Left hindlimb (tissue), 1 donor: ENCODE data around the gene ARMH3.
"Not testable (repeated sequence)": the region's sequence is repeated elsewhere in the genome, so short reads cannot be mapped to it uniquely, and the experiment has no call there.

ENCODE experiments used
- DNase-seq: peaks from one replicate; pipeline ENCODE4 v3.0.0-alpha.2; 2018

Gene ARMH3

DNA sequence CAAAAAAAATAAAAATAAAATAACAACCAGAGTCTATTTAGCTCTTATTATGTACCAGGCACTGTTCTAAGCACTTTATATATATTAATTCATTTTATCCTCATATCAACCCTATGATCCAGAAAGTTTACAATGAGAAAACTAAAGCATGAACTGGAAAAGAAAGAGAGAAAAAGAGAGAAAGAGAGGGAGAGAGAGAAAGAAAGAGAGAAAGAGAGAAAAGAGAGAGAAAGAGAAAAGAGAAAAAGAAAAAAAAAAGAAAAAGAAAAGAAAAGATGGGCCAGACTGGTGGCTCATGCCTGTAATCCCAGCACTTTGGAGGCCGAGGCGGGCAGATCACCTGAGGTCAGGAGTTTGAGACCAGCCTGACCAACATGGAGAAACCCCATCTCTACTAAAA is 9.9 kb downstream of the ARMH3 start:
- DNase-seq, result no peak

DNA sequence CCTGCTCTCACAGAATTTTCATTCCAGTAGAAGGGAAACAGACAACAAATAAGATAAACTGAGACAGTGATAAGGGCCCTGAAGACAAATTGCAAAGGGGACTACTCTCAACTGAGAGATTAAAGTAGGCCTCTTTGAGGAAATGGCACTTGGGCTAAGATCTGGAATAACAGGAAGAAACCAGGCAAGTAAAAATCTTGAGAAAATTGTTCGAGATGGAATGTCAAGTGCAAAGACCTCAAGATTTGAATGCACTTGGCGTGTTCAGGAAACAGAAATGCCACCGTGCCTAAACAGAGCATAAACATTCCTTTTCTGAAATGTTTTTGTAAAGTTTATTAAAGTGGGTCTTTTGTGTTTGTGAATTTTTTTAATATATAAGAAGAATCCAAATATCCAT is 10.7 kb downstream of the ARMH3 start:
- no peak for DNase-seq

DNA sequence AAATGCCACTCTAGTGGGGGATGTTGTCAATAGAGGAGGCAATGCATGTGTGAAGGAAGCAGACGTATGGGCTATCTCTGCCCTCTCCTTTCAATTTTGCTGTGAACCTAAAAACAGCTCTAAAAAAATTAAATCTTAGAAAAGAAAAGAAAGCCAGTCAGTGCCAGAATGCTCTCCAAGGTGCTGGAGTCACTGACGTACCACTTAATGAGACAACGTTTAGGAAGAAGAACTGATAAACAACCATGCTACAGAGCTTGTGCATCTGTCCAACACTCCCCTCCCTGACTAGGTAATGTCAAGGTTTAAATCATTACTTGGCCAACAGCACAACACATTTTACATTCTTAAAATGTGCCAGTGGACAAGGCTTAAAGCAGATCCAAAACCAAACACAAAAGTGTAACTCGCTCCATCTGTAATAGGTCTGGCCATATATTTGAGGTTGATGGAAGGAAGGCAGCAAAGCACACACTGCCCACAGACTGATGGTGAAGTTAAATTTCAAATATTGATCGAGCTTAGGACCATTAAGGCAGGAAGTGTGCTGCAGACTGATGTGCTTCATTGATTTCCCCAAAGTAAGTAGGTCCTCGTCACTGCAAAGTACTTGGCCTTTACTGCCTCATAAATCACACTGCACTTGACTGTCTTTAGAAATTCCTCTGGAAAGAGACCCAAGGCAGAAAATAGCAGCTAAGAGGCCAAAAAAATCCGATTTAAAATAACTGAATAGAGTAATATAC is 15.5 kb downstream of the ARMH3 start:
- DNase-seq, result no peak

DNA sequence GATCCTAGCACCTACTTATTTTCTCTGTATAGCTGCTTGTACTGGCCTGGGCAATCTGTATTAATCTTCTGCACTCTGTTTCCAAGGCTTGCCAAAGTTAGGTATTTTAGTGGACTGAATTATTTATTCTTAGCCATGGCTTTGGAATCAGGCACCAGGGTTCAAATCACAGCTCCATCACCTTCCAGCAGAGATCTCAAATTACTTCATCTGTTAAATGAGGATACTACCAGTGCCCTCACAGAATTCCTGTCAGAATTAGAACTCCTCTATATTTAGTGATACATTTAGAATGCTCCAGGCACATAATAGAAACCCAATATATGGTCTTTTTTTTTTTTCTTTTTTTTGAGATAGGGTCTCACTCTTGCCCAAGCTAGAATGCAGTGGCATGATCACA is 17.6 kb downstream of the ARMH3 start:
- DNase-seq, result no peak

DNA sequence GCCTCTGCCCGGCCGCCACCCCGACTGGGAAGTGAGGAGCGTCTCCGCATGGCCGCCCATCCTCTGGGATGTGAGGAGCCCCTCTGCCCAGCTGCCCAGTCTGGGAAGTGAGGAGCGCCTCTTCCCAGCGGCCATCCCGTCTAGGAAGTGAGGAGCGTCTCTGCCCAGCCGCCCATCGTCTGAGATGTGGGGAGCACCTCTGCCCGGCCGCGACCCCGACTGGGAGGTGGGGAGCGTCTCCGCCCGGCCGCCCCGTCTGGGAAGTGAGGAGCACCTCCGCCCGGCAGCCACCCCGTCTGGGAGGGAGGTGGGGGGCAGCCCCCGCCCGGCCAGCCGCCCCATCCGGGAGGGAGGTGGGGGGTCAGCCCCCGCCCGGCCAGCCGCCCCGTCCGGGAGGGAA is 20.2 kb downstream of the ARMH3 start:
- DNase-seq, result not testable (repeated sequence)

DNA sequence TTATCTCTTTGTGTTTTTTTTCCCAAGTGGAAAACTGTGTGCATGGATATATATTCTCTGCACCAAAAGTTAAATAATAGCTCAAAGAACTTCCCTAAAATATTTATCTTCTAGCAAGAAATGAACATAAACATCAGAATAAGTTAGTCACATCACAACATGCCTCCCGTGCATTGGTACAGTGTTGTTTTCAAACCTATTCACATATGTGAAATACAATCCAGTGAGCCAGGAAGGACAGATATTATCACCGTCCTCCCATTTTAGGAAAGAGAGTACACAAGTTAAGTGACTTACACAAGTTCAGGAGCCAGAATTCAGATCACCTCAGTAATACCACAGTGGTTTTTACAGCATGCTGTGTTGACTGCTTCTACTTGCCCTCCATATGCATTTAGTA is 22.2 kb downstream of the ARMH3 start:
- DNase-seq, result no peak

DNA sequence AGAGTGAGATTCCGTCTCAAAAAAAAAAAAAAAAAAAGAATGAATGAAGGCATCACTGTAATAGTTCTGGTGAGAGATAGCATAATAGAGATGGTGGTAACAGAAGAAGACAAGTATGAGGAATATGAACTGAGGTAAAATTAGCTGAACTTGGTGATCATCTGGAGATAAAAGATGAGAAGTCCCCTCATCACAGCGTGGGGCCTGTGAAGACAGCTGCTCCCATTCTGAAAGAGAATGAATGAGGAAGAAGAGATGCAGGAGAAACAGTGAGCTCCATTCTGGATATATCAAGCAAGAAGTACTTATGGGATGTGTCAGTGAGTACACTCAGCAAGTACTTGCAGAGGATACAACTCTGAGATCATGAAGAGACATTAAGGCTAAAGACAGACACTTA is 28.7 kb downstream of the ARMH3 start:
- DNase-seq, result no peak

DNA sequence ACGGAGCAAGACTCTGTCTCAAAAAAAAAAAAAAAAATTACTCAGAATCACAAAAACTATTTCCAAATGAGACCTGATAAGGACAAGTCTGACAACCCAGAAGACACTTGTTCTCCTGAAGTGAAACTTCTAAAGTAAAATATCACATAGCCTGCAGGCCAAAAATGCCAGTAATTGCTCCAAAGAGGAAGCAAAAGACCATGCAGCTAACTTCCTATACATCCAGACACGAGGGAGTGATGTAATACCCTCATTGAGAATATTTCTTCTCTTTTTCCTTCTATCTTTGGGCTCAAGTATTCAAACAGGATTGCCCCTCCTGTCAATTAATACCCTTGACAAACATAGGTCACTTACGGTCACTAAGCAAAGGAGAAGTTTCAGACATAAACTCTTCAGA is 31.2 kb downstream of the ARMH3 start:
- no peak for DNase-seq

DNA sequence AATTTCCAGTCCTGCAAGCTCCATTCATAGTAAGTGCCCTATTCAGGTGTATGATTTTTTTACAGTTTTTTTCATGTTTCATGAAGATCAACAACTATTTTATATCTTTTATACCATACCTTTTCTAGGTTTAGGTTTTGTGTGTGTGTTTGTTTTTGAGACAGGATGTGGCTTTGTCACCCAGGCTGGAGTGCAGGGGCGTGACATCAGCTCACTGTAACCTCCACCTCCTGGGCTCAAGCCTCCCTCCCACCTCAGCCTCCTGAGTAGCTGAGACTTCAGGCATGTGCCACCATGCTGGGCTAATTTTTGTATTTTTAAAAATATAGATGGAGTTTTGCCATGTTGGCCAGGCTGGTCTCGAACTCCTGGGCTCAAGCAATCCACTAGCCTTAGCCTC is 35.0 kb downstream of the ARMH3 start:
- DNase-seq, result no peak

DNA sequence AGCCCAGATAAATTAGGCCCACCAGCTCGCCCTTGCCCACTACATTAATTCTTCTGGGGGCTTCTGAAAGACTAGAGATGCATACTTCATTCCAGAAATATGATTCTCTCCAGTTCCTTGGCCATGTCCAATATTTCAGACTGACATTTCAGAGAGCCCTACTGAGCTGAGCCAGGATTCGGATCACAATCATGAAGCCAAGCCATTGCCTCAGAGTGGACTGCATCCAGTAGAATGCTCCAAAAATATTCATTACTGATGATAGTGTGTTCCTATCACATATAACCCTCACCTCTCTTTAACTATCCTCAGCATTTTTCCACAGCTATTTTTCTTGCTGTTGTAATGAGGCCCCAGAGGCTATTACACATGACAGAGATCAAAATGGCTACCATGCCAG is 38.7 kb downstream of the ARMH3 start:
- DNase-seq, result no peak

DNA sequence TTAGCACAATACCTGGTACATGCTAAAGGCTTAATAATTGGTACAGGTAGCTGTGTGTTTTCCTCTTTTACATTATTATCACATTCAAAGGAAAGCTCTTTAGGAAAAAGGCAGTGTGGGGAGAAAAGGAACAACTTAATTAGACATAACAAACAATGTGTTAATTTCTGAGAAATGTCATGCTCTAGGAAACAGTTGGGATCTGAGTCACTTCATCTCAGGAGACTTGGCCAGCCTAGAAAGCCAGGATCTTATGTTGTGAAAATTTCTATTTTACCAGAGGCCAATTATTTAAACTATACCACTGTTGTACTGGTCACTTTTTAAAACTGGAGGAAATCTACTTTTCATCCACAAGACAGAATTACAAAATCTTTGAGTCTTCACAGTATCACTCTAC is 39.6 kb downstream of the ARMH3 start:
- DNase-seq, result no peak

DNA sequence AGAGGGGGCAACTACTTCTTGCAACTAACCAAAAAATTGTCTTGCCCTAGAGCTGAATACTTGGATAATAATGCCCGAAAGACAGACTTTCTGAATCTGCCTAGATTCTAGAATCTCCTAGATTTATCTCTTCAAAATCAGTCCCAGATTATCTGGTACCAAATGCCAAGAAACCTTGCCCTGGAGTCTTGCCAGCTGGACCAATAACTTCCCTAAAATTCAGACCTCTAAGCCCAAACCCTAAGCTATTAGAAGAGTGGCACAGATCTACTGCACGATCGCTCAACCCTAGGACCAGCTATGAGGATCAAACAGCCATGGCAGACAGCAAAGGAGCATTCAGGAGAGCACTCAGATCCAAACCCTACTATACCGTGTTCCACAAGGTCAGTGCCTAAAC is 45.0 kb downstream of the ARMH3 start:
- DNase-seq, result no peak

DNA sequence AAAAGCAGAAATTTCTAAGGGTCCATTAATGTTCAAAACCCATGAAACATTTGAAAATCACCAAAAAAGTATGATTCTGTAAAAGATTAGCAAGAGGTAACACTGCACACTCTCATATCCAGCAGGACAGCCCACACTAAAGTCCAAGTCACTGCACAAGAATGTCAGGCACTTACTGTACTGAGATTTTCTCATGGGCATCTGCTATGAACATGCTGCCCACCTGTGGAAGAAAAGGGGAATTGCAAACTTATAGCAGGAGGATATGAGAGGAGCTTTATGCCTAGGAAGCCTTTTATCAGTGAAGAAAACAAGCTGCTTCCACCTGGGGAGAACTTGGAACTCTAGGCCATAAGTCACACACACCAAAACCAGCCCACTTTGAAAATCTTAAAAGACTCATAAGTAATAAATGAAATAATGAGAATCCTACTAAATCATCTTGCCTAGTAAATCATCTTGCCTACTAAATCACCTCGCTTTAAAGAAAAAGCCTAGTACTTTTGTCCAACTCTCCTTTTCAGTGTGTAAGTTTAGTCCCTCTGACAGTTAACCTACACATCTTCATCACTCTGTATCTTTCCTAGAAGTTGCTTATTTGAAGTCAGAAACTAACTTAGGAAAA is 46.1 kb downstream of the ARMH3 start:
- peak; percentile 38 for DNase-seq

DNA sequence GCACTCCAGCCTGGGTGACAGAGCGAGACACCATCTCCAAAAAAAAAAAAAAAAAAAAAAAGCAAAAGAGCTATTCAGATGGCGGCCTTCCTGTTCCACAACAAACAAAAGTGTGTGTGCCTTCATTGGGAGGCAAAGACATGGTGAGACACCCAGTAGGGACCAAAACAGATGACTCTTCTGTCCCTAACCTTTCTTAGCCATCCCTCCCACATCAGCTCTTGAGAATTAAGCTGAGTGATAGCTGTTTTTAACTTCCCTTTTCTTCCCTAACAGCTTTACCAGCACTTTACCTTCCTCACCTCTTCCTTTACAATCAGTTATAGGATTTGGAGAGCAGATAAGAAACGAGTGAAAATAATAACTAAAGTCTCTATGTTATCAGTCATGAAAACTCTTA is 48.2 kb downstream of the ARMH3 start:
- no peak for DNase-seq

DNA sequence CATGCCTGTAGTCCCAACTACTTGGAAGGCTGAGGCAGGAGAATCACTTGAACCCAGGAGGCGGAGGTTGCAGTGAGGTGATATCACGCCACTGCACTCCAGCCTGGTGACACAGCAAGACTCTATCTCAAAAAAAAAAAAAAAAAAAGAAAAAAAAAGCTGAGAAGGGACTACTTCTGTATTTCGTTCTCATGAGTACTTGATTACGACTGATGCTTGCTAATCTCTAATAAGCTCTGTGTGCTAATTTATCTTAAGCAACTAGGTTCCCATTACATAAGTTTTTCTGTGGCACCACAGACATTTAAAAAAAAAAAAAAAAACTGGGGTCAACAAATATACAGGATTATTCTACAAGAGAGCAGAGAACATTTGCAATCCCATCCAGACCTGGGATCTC is 48.9 kb downstream of the ARMH3 start:
- not testable (repeated sequence) for DNase-seq

DNA sequence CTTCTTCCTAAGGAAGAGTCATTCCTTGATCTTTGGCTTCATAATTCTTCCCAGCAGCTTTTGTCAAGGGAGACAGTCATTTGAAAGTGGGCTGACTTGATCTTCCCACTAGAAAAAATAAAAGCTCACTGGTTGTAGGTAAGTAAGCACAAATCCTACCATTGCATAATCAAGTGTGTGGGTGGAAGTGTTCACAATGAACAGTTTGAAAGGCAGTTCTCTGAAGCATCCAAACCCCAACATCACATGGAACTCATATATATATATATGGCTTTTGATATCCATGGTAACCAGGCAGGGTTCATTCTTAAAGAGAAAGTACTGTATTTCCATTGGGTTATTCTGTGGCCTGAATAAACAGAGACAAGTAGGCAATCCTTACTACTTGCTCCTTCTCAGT is 51.6 kb downstream of the ARMH3 start:
- no peak for DNase-seq

DNA sequence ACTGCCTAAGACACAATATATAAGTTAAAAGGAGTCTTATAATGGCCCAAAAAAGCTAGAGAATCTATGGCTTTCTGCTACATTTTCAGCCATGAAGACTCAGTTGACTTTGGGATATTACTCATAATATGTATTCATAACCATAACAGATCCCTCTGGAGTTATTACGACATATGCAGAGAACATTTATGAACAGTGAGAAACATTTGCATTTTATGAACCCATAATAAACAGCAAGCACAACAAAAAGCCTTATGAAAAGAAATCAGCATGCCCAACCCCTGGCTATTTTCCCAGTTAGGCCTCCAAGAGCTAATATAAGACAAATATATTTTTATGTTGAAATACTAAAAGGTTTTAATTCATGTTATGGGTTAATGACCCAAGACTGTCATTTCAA is 52.4 kb downstream of the ARMH3 start:
- DNase-seq, result no peak

DNA sequence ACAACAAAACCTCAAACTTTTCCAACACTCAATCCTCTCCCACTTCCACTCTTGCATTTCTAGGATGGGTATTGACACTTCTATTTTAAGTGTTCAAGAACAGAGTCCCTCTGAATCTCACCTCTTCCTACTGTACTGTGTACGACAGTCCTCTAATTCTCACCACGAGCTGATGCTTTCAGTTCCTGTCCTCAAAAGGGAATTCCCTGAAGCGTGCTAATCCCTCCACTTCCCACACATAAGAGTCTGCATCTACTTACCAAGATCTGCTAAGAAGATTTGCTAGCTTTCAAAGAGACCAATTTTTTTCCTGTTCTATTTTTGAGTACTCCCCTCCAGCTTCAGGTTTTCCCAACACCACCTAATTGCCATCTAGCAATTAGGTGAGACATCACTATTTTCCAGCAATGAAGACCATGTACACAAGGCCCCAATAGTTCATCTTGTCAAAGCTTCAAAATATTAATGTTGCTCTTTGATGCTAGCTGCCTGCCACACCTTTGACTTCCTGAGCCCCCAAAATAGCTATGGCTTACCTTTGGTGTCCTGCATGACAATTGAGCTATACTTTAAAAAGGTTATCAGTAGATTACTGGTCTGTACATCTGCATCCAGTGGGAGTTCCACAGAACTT is 54.4 kb downstream of the ARMH3 start:
- DNase-seq, result no peak

DNA sequence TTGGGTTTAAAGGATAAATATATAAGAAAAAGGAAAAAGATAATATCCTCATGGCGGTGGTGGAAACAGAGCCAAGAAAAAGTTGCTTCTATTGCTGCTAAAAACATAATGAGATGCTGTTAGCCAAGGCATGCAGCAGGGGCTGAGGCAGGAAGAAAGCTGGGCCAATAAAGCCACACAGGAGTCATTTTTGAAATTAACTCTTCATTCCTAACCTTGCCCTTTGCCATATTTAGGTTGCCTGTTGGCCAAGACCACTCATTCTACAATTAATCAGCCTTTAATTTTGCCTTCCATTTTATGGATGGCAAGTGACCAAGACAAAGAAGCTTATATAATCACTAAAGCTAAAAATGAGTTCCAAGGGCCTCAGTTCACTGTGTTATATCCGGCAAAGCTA is 58.2 kb downstream of the ARMH3 start:
- DNase-seq, result no peak

DNA sequence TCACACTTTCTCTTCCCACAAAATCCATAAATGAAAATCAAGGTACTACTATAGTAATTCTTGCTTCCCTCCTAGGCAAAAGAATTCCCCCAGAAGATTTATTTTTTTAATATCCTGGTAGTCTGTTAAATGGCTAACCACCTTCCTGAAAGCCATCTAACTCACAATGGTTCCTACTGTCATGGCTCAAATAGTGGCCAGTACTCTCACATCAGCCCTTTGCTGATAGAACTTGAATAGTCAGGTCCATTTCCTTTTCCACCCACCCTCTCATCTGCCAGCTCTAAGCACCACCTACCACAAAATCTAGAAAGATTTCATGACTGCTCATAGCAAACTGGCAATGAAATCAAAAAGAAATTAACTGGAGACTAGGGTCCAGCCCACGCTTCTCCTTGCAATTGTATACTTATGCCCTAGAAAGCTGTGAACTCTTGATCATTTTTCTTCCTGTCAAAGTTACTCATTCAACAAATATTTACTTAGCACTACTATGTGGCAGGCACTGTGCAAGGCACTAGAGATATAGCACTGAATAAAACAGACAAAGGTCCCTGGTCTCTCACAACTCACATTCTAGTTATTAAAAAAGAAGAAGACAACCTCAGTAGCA is 60.4 kb downstream of the ARMH3 start:
- DNase-seq, result no peak

DNA sequence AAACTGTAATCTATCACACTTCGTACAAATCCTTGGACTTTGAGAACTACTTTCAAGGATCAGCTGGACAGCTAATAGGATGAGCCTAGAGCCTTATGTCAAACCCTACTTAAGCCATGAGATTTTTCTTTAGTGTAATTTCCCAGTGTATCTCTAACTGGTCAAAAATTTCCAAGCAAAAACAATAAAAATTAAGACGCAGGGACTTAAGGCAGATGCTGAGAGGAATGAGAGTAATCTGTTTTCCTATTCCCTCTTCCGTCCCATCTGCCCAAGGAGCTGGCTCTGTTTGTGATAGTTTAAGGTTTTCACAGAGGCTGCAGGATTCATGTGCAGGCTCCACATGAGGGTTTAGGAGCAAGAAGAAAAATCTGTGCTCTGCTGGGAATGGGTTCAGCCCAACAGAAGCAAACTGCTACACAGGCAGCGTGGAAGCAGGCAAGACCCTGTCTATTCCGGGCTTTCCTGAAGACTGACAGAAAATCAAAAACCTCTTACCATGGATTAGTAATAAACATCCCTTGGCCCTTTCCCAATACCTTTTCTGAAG is 62.2 kb downstream of the ARMH3 start:
- no peak for DNase-seq

DNA sequence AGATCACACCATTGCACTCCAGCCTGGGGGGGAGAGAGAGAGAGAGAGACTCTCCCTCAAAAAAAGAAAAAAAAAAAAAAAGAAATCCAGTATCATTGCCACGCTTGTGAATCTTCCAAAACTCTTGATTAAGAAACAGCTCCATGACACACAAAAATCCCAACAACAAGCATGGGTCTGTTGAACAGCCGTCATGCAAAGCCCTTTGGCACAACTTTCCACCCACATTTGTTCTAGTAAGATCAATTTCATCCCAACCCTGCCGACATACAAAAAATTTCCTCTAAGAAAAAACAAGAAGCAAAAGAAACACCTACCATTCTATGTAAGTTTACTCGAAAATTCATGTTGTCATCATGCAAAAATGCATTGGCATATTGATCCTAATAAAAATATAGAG is 62.8 kb downstream of the ARMH3 start:
- DNase-seq, result peak; percentile 31

DNA sequence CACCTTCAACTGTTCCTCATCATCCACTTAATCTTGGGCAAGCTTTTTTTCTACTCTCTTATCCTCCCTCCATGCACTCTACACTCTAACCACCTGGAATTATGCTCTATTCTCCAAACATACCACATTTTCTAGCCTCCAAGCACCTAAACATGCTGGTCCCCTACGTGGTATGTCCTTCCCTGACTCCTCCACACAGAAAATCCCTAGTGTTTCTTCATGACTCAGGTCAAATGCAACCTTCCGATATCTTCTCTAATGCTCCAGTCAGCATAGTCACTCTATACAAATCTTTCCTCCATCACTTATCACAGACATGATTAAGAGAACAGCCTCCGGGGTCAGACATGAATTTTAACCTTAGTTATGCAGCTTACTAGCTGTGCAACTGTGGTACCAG is 68.8 kb downstream of the ARMH3 start:
- no peak for DNase-seq

DNA sequence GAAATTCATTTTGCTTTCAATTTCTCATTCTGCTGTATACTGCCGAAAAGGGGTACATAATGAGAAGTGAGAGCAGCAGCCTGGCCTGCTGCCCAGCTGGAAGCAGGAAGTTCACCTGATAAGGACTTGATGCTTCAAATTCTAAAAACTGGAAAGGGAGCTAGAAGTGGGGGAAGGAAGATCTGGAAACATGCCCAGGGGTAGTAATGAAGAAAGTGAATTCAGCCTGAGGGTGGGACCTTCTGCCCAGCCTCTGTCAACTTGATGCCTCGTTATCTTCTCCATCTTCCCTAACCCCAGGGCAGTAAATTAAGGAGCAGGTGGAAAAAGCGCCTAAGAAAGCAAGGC is 69.4 kb downstream of the ARMH3 start:
- no peak for DNase-seq
